ENCODE data around the gene JPH4.

JPH4 gene

GRCh38 chr14:23522643-23523198, 55.9 kb downstream of the JPH4 start:
- no peak for DNase-seq

DNA sequence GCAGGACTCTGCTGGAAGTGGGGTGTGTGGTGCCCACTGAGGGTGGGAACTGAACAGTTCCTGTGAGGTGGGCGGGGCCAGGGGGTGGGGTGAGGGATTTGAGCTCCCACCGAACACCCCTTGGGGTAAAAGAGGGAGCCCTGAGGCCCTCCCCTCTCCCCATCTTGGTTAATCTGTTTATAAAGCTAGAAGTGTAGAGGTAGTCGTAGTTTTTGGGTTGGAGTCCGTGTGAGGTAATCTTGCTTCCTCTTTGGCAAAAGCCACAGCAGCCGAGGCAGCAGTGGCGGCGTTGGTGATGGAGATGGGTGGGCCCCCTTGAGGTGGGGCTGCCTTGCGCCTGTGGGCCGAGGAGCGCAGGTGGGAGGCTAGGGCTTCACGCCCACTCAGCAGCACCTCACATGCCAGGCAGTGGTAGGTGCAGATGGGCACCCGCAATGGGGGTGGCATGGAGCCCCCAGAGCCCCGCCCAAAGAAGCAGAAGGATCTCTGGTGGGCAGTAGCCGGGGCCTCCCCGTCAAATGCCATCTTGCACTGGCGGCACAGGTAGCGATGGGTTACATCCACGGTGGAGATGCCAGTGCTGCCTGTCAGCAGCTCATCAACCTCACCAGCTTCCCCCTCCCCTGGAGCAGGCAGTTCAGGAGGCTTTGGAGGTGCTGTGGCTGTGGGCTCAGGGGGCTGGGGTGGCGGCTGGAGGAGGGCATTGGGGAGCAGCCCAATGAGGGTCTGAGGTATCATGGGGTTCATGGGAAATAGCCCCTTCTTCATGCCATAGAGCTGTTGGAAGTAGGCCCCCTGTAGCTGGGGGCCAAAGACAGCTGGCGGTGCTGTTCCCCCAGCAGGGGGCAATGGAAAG, 56.6 kb downstream of the JPH4 start:
- DNase-seq, result no peak

DNA sequence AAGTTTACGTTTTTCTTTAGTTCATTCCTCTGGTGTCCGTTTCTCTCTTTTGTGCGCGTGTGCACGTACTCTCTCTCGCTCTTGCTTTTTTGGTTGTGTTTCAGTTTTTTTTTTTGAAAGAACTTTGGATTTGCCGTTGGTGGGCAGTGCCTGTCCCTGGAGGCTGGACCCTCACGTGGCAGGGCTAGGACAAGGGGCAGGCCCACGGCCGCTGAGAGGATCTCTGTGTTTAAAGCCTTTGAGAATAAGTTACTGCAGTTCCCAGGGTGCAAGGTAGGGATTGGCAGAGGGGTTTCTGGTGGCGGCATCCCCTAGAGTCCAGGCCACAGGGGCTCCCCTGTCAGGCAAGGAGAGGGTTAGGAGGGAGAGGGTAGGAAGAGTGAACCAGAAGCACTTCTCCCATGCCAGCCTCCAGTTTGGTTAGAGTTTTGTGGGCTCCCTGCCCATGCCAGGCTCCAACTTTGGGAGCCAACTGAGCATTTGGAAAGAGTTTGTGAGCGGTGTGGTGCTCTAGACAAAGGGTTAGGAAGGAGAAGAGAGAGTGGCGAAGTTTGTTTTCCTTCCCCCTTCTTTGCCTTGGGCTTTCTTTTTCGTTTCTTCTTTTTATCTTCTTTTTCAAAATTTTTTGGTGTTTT, 57.6 kb downstream of the JPH4 start:
- no peak for DNase-seq

DNA sequence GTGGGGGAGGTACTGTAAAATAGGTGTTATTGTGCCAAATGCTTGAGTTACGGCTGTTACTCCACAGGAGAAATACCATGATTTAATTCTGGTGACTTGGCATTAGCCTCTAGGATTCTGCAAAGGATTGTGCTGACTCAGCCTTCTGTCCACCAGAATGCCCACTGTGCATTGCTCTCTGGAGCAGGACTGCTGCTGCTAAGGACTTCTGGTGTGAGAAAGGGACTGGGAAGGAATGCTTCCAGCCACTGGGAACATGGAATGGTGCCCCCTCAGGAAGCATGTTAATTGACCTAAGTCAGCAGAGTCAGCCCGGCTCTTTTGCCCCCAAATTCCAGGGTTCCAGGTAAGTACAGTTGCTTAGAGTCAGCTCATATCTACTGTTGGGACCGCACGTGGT, 59.9 kb downstream of the JPH4 start:
- DNase-seq, result no peak
